Stomach (tissue), 4 donors: ENCODE measurements around the gene FAM3D.

Experiments
- POLR2A ChIP-seq, 4 donors: fragments of 450-650 bp; IDR thresholded peaks; one replicate each; pipeline ENCODE4 v1.6.1; 2016; ENCODE audit warnings: antibody characterized with exemption in 4 of 4, control low read depth in 2 of 4, mild to moderate bottlenecking in 1 of 4, moderate library complexity in 1 of 4
- POLR2AphosphoS5 ChIP-seq, 3 donors: sonication (generic); formaldehyde crosslinking; IDR thresholded peaks; one replicate each; pipeline ENCODE4 v1.6.1; 2016; ENCODE audit warnings: antibody characterized with exemption in 3 of 3
- TF ChIP-seq, protein P1 (sequence below), 7 experiments: fragments of 450-650 bp in 4 of 7; fragments of 200-600 bp in 3 of 7; sonication (generic) in 3 of 7; IDR thresholded peaks; one replicate each; pipeline ENCODE4 v1.5.1; 2016 to 2019; ENCODE audit warnings: antibody characterized with exemption in 7 of 7, control low read depth in 2 of 7, mild to moderate bottlenecking in 1 of 7

DNA sequence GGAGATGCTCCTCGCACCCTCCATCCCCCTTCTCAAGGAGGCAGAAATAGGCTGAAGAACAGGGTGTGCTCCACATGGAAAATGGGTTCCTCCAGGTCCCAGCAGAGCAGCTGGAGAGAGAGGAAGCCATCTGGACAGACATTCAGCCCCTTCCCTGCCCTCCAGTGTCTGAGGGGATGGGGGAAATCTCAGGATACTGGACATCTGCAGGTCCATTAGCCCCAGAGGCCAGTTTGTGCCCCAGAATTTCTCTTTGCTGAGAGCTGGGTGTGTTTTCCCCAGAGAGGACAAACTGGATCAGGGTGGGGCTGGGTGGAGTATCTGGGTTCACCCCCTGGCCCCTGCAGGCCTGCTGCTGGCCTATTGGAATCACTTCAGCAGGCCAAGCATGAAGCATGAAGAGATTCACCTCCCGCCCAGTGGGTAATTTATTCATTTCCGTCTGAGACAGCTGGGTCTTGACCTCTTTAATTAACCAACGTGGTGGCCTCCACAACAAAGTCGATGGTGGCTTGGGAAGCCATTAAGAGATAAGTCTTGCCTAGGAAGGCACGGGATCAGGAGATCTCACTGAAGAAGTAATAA, 4.6 kb downstream of the FAM3D start:
- TF ChIP-seq POLR2AphosphoS5 (IDR thresholded peaks at IDR 0.05): no peak
- no peak for TF ChIP-seq POLR2A (IDR thresholded peaks at IDR 0.05)
- TF ChIP-seq, protein P1, sequence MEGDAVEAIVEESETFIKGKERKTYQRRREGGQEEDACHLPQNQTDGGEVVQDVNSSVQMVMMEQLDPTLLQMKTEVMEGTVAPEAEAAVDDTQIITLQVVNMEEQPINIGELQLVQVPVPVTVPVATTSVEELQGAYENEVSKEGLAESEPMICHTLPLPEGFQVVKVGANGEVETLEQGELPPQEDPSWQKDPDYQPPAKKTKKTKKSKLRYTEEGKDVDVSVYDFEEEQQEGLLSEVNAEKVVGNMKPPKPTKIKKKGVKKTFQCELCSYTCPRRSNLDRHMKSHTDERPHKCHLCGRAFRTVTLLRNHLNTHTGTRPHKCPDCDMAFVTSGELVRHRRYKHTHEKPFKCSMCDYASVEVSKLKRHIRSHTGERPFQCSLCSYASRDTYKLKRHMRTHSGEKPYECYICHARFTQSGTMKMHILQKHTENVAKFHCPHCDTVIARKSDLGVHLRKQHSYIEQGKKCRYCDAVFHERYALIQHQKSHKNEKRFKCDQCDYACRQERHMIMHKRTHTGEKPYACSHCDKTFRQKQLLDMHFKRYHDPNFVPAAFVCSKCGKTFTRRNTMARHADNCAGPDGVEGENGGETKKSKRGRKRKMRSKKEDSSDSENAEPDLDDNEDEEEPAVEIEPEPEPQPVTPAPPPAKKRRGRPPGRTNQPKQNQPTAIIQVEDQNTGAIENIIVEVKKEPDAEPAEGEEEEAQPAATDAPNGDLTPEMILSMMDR (IDR thresholded peaks at IDR 0.05): no peak
